ENCODE data around the gene SGK1.

DNA sequence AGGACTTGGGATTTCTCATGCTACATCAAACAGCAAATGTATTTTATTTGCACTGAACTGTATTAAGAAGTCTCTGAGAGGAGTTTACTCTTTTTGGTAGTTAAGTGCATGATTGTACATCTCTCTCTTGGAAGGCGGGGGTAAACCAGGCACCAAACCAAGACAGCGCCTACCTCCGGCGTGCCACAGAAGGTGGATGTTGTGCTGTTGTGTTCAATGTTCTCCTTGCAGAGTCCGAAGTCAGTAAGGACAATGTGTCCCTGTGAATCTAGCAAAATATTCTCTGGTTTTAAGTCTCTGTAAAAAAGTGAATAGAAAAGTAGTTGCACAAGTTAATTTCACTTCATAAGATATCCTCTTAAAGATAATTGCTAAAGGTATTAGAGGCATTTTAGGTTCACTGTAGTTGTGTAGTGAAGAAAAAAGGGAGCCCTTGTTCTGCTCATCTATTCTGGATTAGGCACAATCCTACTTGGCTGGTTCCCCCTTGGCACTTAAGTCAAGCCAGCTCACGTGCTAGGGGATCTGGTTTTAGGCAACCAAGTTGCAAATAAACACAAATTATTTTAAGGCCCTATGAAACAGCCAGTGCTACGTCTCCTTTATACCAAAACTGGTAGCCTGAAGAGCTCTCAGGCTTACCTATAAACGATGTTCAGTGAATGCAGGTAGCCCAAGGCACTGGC, 145.7 kb downstream of the SGK1 start:
- TF ChIP-seq, protein P1, sequence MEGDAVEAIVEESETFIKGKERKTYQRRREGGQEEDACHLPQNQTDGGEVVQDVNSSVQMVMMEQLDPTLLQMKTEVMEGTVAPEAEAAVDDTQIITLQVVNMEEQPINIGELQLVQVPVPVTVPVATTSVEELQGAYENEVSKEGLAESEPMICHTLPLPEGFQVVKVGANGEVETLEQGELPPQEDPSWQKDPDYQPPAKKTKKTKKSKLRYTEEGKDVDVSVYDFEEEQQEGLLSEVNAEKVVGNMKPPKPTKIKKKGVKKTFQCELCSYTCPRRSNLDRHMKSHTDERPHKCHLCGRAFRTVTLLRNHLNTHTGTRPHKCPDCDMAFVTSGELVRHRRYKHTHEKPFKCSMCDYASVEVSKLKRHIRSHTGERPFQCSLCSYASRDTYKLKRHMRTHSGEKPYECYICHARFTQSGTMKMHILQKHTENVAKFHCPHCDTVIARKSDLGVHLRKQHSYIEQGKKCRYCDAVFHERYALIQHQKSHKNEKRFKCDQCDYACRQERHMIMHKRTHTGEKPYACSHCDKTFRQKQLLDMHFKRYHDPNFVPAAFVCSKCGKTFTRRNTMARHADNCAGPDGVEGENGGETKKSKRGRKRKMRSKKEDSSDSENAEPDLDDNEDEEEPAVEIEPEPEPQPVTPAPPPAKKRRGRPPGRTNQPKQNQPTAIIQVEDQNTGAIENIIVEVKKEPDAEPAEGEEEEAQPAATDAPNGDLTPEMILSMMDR (IDR thresholded peaks at IDR 0.05; ENCODE audit: low read length): no peak
- no peak for TF ChIP-seq EZH2 (IDR thresholded peaks at IDR 0.05; ENCODE audit: borderline replicate concordance, low read length)
